ENCODE data around the gene NOS2.

Gene NOS2

DNA sequence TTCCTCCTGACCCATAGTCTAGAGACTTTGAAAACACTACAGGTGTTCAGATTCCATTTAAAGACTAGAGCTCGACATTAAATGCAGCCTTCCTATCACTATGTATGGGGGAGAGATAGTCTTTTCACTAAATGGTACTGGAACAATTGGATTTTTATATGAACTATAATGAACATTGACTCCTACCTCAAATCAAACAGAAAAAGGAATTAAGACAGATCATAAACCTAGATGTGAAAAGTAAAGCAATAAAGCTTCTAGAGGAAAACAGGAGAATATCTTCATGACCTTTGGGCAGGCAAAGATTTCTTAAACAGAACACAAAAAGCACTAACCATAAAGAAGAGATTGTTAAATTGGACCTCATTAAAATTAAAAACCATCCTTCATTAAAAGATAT, 18.8 kb upstream of the NOS2 start:
- DNase-seq (ENCODE audit: low read depth, low spot score): no peak

DNA sequence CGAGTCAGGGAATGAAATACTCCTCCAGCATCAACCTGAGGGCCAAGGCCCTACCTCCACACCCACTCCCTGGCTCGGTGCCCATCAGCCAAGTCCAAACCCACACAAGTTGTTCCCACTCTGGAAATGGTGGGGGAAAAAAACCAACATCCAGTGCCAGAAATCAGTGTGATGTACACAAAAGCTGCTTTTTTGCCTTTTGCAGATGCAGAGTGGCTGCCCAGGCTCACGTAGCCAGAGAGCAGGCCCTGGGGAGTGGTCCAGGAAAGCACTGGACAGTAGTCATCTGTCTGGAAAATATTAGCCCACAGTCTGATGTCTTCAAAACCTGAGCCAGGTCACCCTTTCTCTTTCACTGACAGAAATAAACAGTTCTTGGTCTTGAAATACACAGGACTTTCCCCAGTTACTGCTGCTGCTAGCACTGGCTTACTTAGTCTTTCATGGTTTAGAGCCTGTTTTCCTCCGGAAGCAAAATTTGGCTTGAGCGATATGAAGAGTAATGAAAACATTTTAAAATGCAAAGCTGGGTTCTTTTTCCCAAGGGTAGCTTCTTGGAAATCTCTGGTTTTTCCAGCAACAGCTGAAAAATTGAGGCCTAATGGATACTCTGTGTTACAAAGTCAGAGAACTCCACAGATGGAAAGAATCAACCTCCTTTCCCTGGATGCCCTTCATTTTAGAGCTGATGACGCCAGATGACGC, 18.2 kb upstream of the NOS2 start:
- no peak for DNase-seq (ENCODE audit: low read depth, low spot score)

DNA sequence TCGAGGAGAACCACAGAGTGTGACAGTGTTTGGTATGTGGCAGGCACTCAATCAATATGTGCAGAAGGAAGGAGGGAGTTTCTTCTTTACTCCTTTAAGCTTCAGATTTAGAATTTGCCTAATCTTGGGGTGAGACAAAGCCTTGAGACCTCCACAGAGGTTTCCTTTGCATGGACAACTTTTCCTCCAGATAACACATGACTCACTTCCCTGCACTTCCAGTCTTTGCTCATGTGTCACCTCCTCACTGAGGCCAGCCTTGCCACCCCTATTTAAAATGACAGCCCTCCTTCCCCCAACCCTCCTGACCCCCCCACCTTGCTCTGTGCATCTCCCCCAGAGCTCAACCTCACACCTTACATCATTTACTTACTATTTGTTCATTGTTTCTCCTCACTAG, 17.4 kb upstream of the NOS2 start:
- DNase-seq (ENCODE audit: low read depth, low spot score): no peak

DNA sequence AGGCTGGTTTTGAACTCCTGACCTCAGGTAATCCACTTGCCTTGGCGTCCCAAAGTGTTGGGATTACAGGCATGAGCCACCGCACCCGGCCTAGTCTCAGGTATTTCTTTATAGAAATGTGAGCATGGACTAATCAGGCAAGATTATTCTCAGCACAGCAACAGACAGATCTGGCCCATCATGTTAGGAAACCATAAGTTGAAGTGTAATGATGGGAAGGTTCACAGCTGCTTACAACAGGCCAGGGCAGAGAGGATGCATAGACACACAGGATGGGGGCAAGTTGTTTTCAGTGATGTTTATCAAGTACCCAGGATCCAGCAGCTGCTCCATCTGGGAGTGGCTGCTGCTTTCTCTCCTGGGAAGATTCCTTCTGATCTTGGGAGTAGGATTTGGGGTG, 16.6 kb upstream of the NOS2 start:
- no peak for DNase-seq (ENCODE audit: low read depth, low spot score)

DNA sequence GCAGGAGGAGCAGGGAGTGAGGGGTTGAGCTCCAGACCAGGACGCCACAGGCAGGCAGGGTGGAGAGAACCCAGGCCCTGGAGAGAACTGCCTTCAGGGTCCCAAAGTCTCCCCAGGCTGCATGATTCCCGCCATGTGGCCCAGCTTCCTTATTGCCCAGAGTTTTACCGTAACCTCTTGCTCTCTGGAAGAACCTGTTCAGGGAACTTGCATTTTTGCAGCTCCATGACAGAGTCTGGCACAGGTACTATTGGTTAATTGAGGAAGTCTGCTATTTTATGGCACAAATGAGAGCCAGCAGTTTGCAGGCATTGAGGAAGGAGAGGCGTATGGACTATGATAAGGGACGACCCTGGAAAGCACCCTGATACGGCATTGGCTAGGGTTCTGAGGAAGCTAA, 11.6 kb upstream of the NOS2 start:
- no peak for DNase-seq (ENCODE audit: low read depth, low spot score)

DNA sequence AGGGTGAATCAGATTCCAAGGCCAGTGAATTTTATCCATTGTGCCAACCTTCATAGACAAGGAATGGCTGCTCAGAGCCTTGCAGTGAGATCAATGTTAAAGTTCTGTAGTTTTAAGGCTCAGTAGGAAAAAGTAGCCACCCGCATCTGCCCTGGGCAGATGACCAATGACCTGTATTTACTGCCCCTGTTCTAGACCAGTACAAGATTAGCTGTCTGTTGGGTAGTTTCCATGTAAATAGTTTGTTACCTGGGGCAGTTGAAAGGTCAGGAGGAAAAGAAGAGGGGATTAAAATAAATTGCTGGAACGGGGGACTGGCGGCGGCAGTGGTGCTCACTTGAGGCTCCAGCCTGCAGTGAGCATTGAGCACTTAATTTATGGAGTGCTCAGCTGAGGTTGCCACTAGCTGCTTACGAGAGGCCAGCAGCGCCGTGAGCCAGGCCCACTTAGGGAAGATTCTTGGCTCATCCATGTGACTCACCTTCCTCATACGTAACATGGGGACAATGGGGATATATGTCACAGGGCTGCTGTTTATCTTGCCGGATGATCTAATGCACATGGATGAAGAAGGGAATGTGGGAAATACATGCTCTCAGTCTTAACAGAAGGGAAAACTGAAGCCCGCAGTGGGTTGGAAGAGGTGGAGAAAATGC, 10.7 kb upstream of the NOS2 start:
- DNase-seq (ENCODE audit: low read depth, low spot score): no peak

DNA sequence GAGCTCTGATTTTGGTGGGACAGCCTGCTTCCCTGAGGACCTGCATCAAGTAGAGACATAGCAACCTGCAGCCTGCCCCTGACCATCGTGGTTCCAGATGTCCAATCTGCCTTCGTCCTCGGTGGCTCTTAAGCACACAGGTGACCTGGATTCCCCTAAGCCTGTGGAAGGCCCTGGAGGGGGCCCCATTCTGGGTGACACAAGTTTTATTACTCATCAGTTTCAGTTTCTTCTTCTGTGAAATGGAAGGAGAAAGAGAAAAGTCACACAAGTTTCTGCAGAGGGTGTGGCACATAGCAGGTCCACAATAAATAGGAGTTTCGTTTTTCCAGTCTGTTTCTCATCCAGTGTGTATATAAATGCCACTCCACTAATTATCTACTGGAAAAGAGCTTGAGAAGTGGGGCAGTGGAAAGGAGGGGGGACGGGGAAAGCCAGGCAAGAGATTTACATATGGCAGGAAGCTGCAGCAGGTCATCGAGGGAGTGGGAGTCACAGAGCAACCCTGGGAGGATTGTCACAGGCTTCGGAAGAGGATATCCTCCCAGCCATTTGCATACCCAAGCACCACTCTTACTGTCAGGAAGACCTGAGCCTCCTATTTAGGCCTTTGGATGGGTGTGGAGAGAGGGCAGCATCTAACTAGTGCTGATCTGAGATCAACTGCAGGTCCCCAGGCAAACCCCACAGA, 10.0 kb upstream of the NOS2 start:
- no peak for DNase-seq (ENCODE audit: low read depth, low spot score)

DNA sequence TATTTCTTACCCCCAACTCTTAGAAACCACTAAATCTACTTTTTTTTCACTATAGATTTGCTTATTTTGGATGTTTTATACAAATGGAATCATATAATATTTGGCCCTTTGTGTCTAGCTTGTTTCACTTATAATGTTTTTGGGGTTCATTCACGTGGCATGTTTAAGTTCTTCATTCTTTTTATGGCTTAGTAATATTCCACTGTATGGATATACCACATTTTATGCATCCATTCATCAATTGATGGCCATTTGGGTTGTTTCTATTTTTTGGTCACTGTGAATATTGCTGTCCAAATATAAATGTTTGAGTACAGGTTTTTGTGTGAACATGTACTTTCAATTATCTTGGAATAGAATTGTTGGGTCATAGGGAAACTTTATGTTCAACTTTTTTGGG, 9.2 kb upstream of the NOS2 start:
- no peak for DNase-seq (ENCODE audit: low read depth, low spot score)

DNA sequence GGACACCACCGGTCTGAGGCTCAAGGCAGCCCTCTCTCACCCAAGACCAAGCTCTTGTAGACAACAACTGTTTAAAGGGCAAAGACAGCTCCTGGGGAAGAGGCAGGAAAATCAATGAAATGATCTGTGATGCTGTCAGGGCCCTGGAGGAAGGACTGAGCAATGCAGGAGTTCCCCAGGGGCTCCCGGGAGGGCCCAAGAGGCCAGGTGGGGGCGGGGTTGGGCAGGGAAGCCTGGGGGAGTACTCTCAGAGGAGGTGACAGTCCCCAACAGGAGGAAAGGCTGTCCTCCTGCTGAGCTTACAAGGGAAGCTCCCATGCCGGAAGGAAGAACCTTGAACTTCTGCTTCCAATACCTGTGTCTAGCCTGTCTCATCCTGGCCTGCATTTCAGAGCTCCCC, 8.3 kb upstream of the NOS2 start:
- no peak for DNase-seq (ENCODE audit: low read depth, low spot score)

DNA sequence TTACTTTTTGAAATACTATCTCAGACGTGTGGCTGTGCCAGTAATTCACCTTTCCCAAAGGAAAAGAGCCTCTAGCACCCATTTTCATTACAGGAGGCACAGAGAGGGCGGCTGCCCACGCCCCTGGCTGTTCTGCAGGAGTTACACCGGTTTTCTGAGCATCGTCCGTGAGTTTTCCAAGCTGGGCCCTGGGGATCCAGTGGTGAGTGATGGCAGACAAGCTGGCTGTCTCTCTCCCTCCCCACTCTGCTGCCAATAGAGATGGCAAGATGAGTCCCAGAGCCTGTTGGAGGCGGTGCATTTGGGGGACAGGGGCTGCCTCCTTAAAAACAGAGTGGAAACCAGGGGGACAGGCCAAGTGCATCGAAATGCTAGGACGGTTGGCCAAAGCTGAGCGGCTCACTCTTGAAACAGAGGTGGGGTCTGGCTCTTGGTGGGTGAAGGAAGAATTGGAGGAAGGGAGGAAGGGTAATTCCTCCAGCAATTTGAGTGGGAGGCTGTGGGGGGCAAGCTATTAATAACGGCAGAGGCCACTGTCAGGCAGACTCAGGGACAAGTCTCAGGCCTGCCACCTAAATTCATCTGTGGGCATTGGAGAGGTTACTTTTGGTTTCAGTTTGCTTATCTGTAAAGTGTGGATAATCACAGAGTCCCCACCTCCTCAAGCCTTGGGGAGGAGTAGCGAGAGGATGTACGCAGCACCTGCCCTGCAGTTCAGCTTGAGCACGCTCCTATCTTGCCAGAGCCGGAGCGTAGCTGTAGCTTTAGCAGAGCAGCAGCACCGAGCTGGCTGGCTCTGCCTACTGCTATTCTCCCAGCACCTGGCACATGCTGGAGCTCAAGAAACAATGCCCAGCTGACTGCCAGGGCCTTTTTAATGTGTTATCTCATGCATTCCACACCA, 7.5 kb upstream of the NOS2 start:
- DNase-seq (ENCODE audit: low read depth, low spot score): no peak

DNA sequence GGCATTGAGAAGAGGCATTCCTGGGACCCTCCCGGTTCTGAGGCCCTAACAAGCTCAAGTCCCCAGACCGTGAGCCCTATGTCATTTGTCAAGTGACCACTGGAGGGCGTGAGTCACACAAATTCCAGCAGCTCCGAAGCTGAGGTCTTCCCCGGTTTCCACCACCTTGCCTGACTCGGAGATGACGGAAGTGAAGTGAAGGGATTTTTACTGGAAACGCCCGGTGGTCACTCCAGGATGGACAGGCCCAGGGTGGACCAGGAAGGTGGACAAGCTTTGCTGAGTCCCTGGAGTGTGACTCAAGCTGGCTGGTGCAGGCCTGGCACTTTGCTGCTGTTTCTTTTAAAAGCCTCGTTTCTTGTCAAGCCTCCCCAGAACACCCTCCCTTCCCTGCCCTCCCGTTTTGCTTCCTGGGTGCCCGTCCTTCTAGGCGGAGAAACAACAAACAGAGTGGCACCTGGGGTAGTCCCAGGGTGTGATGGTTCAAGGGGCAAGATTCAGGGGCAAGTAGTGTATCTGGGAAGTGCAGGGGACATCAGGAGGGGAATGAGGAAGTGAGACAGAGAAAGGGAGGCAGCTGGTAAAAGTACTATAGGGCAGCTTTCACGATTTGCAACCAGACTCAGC, 5.3 kb upstream of the NOS2 start:
- DNase-seq (ENCODE audit: low read depth, low spot score): peak; percentile 90

DNA sequence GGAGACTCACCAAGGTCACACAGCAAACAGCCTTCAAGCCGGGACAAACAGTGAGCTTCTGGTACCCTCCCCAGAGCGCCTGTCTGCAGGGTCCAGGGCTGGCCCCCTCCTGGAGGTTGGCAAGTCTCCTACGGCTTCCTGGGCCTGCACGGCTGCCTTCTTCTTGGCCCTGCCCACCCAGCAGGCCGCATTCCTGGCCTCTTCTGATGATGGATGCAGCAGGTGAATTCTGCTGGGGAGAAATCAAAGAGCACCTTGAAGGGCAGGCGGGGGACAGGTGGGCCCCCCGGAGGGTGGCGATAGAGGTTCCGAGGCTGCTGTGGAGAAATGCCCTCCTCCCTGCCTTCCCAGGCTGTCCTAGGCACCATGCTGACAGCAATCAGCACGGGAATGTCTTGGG, 3.8 kb upstream of the NOS2 start:
- no peak for DNase-seq (ENCODE audit: low read depth, low spot score)

DNA sequence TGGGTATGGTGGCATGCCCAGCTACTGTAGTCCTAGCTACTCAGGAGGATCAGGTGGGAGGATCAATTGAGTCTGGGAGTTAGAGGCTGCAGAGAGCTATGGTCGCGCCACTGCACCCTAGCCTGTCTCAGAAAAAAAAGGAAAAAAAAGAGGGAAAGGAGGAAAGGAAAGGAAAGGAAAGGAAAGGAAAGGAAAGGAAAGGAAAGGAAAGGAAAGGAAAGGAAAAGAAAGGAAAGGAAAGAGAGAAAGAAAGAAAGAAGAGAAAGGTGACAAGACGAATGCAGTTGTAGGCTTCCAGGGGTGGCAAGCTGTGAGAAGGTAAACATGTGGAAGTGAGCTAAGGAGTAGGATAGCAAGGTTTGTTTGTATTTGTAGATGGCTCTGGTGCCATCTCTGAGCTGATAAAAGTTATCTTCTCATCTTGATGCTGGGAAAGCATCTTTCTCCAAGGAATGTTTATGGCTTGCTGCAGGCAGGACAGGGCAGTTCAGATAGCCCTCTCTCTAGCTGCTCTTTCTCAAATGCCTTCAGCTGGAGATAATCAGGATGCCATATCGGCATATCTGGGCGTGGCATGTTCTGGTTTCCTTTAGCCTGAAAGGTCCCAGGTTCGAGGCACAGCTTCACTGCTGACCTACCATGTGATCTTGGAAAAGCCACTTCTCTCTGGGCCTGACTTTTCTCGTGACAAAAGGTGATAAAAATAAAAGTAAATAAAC, 2.8 kb upstream of the NOS2 start:
- no peak for DNase-seq (ENCODE audit: low read depth, low spot score)

DNA sequence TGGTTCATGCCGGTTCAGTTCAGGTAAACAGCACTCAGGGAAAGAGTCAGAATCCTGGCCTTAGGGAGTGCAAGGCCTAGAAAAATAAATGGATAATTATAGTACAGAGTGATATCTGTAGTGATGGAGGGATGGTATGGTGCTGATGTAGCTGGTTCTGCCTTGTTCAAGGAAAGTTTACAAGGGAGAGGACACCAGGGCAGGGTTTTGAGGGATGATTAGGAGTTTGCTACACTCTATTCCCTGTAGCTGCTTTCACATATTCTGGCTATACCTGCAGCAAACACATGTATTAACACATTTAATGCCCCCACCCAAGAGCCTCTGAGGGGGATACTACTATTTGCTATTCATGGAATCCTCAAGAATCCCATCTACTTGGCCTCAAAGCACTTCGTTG, 1.7 kb upstream of the NOS2 start:
- DNase-seq (ENCODE audit: low read depth, low spot score): no peak

DNA sequence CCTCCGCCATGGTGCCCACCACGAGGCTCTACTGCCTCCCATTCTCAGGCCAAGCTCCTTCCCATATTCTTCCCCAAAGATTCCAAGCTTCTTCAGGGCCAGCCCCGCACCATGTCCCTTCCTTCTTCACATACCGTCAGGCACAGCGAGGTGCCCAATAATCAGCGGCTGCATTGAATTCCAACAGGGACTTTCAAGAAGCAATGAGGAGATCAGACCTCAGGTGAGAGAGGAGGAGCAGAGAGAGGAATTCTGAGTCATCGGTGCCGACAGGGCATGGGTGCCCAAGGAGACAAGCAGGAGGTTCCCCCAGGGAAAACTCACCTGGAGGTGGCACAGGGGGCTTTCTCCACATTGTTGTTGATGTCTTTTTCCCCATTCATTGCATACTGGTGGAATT, 2.0 kb downstream of the NOS2 start:
- no peak for DNase-seq (ENCODE audit: low read depth, low spot score)

DNA sequence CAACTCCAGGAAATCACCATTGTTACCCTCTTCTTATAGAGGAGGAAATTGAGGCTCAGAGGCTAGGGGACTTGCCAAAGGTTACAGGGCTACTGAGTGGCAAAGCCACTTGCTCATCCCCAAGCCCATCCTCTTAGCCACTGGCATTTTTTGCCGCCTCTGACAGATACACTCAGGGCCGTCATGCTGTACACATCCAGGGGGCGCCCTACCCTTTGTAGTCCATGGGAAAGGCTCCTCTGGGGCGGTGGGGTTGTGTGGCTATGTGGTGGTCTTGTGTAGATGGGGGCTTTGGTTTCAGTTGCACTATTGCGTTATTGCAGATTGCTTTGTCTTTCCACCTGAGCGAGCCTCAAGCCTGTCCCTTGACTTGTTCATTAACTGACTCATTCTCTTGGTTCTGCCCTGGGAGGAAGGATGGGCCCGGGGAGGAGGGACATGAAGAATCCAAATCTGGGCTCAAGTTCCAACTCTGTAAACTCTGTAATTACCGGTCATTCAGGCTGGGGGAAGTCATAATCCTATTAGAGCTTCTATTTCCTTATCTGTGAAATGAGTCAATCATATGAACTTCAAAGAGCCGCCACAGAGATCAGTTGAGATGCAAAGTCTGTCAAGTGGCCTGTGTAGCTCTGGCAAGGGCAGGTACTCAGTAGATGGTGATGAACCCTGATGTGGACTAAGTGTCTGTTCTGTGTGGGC, 2.8 kb downstream of the NOS2 start:
- DNase-seq (ENCODE audit: low read depth, low spot score): no peak

DNA sequence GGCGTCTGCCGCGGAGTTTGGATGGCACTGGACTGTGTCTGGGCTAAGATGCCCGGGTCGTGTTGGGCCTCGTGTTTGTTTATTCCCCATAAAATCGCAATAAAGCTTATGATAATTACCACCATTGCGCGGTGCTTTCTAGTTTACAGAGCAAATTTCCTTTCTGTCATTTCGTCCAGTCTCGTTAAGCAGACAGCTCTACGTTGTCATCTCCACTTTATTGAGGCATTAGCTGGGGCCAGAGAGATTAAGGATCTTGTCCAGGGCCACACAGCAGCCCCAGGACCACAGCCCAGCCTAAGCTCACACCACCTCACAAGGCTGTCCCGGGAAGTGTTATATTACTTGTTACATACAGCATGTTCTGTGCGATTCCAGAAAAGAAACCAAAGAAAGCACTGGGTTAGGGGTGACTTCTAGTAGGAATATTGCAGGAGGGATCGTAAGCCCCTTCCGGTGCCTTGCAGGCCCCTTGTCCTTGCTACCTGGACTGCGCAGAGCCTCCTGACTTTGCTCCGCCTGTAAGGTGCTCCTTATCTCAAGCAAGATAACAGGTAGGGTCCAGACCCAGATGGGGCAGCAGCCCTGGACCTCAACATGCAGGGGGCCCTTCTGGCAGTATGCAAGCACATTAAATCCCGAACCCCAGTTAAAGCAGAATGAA, 6.3 kb downstream of the NOS2 start:
- DNase-seq (ENCODE audit: low read depth, low spot score): no peak

DNA sequence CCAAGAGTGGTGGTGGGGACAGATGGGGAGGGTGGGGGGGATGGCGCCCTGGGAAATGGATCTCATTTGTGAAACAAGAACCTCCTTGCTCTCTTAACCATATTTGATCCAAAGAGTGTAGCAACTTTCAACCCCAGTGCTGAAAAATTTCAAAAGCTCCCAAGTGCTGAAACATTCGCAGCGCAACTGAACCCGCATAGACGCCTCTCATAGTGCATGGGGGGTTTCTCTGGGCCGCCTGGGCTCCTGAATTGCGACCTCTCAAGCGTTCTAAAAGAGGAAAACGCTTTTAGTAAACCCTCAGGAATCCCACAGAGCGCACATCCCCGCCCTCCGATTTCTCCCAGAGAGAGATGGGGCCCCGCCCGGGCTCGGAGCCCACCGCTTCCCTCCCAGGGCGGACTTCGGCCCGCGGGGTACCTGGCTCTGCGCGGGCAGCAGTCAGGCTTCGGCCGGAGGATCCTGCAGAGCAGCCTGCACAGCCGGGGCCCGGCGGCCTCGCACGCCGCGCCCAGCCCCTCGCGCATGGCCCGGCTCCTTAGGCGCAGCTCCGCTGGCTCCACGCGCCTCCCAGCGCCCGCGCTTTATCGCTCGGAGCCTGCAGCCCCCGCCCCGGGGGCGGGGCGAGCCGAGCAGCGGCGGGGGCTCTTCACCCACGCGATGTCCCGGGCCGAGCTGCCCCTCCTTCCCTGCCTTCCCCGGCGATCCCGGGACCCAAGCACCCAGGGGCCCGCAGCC, 7.0 kb downstream of the NOS2 start:
- peak; percentile 58 for DNase-seq (ENCODE audit: low read depth, low spot score)

DNA sequence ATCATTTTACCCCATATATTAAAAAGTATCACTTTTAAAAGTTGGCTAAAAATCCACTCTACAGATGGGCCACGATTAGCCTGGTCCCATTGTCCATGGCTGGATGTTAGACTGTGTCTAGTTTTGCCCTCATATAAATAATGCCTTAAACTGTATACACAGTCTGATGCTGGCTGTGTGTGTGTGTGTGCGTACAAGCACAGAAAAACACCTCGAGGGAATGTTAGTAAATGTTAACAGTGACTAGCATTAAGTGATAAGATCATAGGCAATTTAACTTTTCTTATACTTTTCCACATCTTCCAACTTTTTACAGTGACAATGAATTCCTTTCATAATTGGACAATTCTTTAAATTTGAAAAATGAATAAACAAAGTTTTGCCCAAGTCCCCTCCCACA, 8.2 kb downstream of the NOS2 start:
- DNase-seq (ENCODE audit: low read depth, low spot score): no peak
